Parietal lobe (tissue), 2 donors: ENCODE data around the gene NCEH1. TPM values are rescaled to one million over a fixed set of nuclear protein-coding genes. Genes with fewer than 3 reads are reported as not detected.

Source experiments
- small RNA-seq: library from RNA; depleted of rRNA; stranded (forward); fragments of <200 nt; gene quantifications from one replicate; pipeline ENCODE3, GENCODE V24; 2014; ENCODE audit warnings: low replicate concordance
- total RNA-seq: library from RNA; depleted of rRNA; stranded (reverse); fragments of >200 nt; gene quantifications from one replicate; pipeline ENCODE4 v1.2.3, GENCODE V29; 2014

The NCEH1 gene
- total RNA-seq: 7.2 TPM

GRCh38 chr3:172710664-172711453 is at the start of gene NCEH1:
Gene NCEH1, minus strand, starts transcription at chr3:172711067. Its CDS starts 83 bp downstream, at chr3:172710984.

GRCh38 chr3:172750368-172751174 is 39.7 kb upstream of the NCEH1 start, which contains the start of gene ECT2:
Gene ECT2, plus strand, starts transcription at chr3:172750726. Its CDS starts 3,805 bp downstream, at chr3:172754531.

Small RNA genes lying within 50 kb of the gene (small RNA-seq; reads per million reads assigned to genes)
- gene RNU6-547P: not detected

Other genes starting within 250 kb of the NCEH1 start
- 2.2 TPM for gene TNFSF10, start 187.6 kb downstream of the NCEH1 start, total RNA-seq
- 17.8 TPM for gene ECT2, start 39.7 kb upstream of the NCEH1 start, total RNA-seq